SK-N-SH (cell line): ENCODE measurements around the gene QKI. TPM values are rescaled to one million over a fixed set of nuclear protein-coding genes. Genes with fewer than 3 reads are reported as not detected.
"Not testable (repeated sequence)": the region's sequence is repeated elsewhere in the genome, so short reads cannot be mapped to it uniquely, and the experiment has no call there.

Source experiments
- CTCF ChIA-PET: fragments of 300-600, 350-600 bp; formaldehyde crosslinking; extraction: SDS; loops from one replicate; lab custom pipeline; 2021; lab: Yijun Ruan, JAX
- POLR2A ChIA-PET: fragments of 350-600 bp; sonication (Branson Sonifier 250); formaldehyde crosslinking; extraction: SDS; loops from one replicate; lab custom pipeline; 2020; ENCODE audit warnings: antibody characterized with exemption, inconsistent platforms; lab: Yijun Ruan, JAX
- DNase-seq: peaks from one replicate; pipeline ENCODE4 v3.0.0; 2012
- H2AFZ ChIP-seq: fragments of 200-600 bp; sonication (generic); 2 replicates; pipeline ENCODE4 v1.8.1; 2016; ENCODE audit warnings: antibody characterized with exemption, mild to moderate bottlenecking, low read depth
- H3F3A ChIP-seq: fragments of 200-600 bp; sonication (generic); replicated peaks from 2 replicates; pipeline ENCODE3; 2016; ENCODE audit warnings: antibody characterized with exemption, mild to moderate bottlenecking; ENCODE audit not compliant: insufficient read depth
- H3K27ac ChIP-seq, 2 experiments: fragments of 200-500 bp in 1 of 2; fragments of 200-600 bp in 1 of 2; sonication (Bioruptor generic) in 1 of 2; sonication (generic), shearing (Covaris generic) in 1 of 2; 2 replicates each; pipeline versions ENCODE4 v1.5.1 to v1.6.1; 2014 to 2016; ENCODE audit warnings: low read depth in 2 of 2, inconsistent platforms in 1 of 2, low read length in 1 of 2, mild to moderate bottlenecking in 1 of 2, mixed read lengths in 1 of 2
- H3K27me3 ChIP-seq: fragments of 200-600 bp; sonication (generic), shearing (Covaris generic); 2 replicates; pipeline ENCODE4 v1.6.1; 2016; ENCODE audit warnings: mixed run types; ENCODE audit not compliant: insufficient read depth
- H3K36me3 ChIP-seq, 2 experiments: fragments of 200-500 bp in 1 of 2; fragments of 200-600 bp in 1 of 2; sonication (Bioruptor generic) in 1 of 2; sonication (generic) in 1 of 2; replicated peaks in 1 of 2; 2 replicates each; pipeline versions ENCODE3 to v1.5.1; 2014 to 2016; ENCODE audit warnings: low read length in 1 of 2, mild to moderate bottlenecking in 1 of 2; ENCODE audit not compliant: insufficient read depth in 2 of 2, control insufficient read depth in 1 of 2
- H3K4me1 ChIP-seq, 2 experiments: fragments of 200-500 bp in 1 of 2; fragments of 200-600 bp in 1 of 2; sonication (Bioruptor generic) in 1 of 2; sonication (generic), shearing (Covaris generic) in 1 of 2; 2 replicates each; pipeline versions ENCODE4 v1.5.1 to v1.6.1; 2014 to 2016; ENCODE audit warnings: low read depth in 1 of 2, low read length in 1 of 2, mixed run types in 1 of 2; ENCODE audit not compliant: insufficient read depth in 2 of 2, control insufficient read depth in 1 of 2
- H3K4me2 ChIP-seq: fragments of 200-600 bp; sonication (generic), shearing (Covaris generic); 2 replicates; pipeline ENCODE4 v1.6.1; 2017; ENCODE audit warnings: mixed run types
- H3K4me3 ChIP-seq, 2 experiments: fragments of 200-500 bp in 1 of 2; fragments of 200-600 bp in 1 of 2; sonication (Bioruptor generic) in 1 of 2; sonication (generic), shearing (Covaris generic) in 1 of 2; 2 replicates each; pipeline versions ENCODE4 v1.5.1 to v1.8.1; 2014 to 2016; ENCODE audit warnings: low read depth in 2 of 2, inconsistent platforms in 1 of 2, low read length in 1 of 2, mild to moderate bottlenecking in 1 of 2, mixed read lengths in 1 of 2, moderate library complexity in 1 of 2
- H3K79me2 ChIP-seq: fragments of 200-600 bp; sonication (generic); 2 replicates; pipeline ENCODE4 v1.8.1; 2017; ENCODE audit warnings: mild to moderate bottlenecking; ENCODE audit not compliant: insufficient read depth
- H3K9ac ChIP-seq: fragments of 200-600 bp; sonication (generic); 2 replicates; pipeline ENCODE4 v1.6.1; 2017; ENCODE audit warnings: mixed run types
- H3K9me2 ChIP-seq: fragments of 200-600 bp; sonication (generic); 2 replicates; pipeline ENCODE4 v1.6.1; 2017; ENCODE audit warnings: mixed run types
- H3K9me3 ChIP-seq: fragments of 200-600 bp; sonication (generic); 2 replicates; pipeline ENCODE4 v1.6.1; 2017; ENCODE audit warnings: mixed run types, mild to moderate bottlenecking, moderate library complexity
- H4K20me1 ChIP-seq: fragments of 200-600 bp; sonication (generic); 2 replicates; pipeline ENCODE4 v1.6.1; 2017; ENCODE audit warnings: mild to moderate bottlenecking, mixed run types; ENCODE audit not compliant: insufficient read depth
- ELF1 ChIP-seq: IDR thresholded peaks from 2 replicates; pipeline ENCODE4 v1.4.0; 2012
- EP300 ChIP-seq, 2 experiments: IDR thresholded peaks; 2 replicates each; pipeline versions ENCODE4 v1.4.0 to v1.6.1; 2012; ENCODE audit warnings: borderline replicate concordance in 1 of 2, low read depth in 1 of 2, low read length in 1 of 2
- EZH2phosphoT487 ChIP-seq: fragments of 200-600 bp; sonication (generic); IDR thresholded peaks from 2 replicates; pipeline ENCODE4 v1.6.1; 2017; ENCODE audit warnings: low read depth, mixed run types, mild to moderate bottlenecking, antibody characterized with exemption, moderate library complexity, borderline replicate concordance
- FOSL2 ChIP-seq: IDR thresholded peaks from 2 replicates; pipeline ENCODE4 v1.4.0; 2012; ENCODE audit warnings: low read depth, mild to moderate bottlenecking, moderate library complexity, borderline replicate concordance
- FOXJ3 ChIP-seq: sonication (generic); formaldehyde crosslinking; IDR thresholded peaks from 2 replicates; pipeline ENCODE4 v1.5.1; 2020; ENCODE audit warnings: mild to moderate bottlenecking, missing genetic modification reagents
- IRF3 ChIP-seq: fragments of 150-350 bp; IDR thresholded peaks from 2 replicates; pipeline ENCODE4 v1.6.1; 2016; ENCODE audit warnings: mild to moderate bottlenecking, low read depth, low read length
- JUND ChIP-seq: IDR thresholded peaks from 2 replicates; pipeline ENCODE4 v1.4.0; 2012
- RAD21 ChIP-seq: IDR thresholded peaks from 2 replicates; pipeline ENCODE4 v1.6.1; 2012; ENCODE audit warnings: mild to moderate bottlenecking, low read length
- RFX5 ChIP-seq: IDR thresholded peaks from 2 replicates; pipeline ENCODE4 v1.6.1; 2012; ENCODE audit warnings: mild to moderate bottlenecking, improper control_type of control experiment, low read length
- RXRA ChIP-seq: IDR thresholded peaks from 2 replicates; pipeline ENCODE4 v1.4.0; 2012; ENCODE audit warnings: low read depth, mild to moderate bottlenecking, borderline replicate concordance
- SIN3A ChIP-seq: IDR thresholded peaks from 2 replicates; pipeline ENCODE4 v1.6.1; 2012; ENCODE audit warnings: low read depth, mild to moderate bottlenecking, low read length, moderate library complexity, borderline replicate concordance
- SMC3 ChIP-seq: IDR thresholded peaks from 2 replicates; pipeline ENCODE4 v1.6.1; 2012; ENCODE audit warnings: low read depth, low read length, improper control_type of control experiment
- TCF12 ChIP-seq: IDR thresholded peaks from 2 replicates; pipeline ENCODE4 v1.4.0; 2012
- TEAD4 ChIP-seq: IDR thresholded peaks from 2 replicates; pipeline ENCODE4 v1.4.0; 2012; ENCODE audit warnings: mild to moderate bottlenecking, borderline replicate concordance; ENCODE audit not compliant: insufficient read depth
- YY1 ChIP-seq: IDR thresholded peaks from 2 replicates; pipeline ENCODE4 v1.4.0; 2012; ENCODE audit warnings: low read depth, mild to moderate bottlenecking
- WGBS: methylation state at CpG from one replicate; pipeline ENCODE4 v1.1.6; 2017; ENCODE audit warnings: low lambda C conversion rate; 5-methylcytosine and 5-hydroxymethylcytosine counted together
- polyA plus RNA-seq, 3 experiments: library from polyadenylated mRNA; depleted of rRNA; stranded (reverse); fragments of >200 nt; gene quantifications; 2 replicates each; pipeline ENCODE4 v1.2.3, GENCODE V29; 2012
- TF ChIP-seq, protein P1 (sequence below): IDR thresholded peaks from 2 replicates; pipeline ENCODE4 v1.4.0; 2012; ENCODE audit warnings: low read depth, borderline replicate concordance
- TF ChIP-seq, protein P2 (sequence below): fragments of 200-600 bp; sonication (generic); IDR thresholded peaks from 2 replicates; pipeline ENCODE4 v1.6.1; 2017; ENCODE audit warnings: antibody characterized with exemption, mild to moderate bottlenecking, moderate library complexity

Gene QKI
- polyA plus RNA-seq, 1 of the 3 experiments (the other 2 are of a cell fraction): 51.1 TPM

DNA sequence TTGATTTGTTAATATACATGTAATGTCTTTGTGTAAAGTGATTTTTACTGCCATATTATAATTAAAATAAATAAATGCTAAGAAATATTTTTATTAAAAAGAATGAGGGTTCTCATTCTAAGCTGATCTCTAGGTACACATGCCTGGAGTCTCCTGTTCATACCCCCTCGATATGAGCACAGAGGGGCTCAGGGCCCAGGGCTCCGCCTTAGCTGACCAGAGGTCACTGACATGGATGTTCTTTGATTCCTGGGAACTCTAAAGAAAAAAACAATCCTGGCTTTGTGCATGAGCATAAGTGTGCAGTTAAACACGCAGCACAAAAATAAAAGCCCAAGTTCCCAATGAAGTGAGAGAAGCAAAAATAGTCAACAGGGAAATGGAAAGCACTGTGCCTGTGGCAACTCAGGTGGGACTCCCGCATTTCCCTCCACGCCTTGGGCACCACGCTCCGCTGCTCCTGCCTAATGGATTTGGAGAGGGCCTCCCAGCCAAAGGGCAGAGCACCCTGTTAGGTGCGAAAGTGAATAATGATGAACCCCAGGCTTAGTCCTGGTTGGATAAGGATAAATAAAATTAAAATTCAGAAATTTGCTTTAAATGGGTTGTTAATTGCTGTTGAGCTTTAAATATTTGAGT is 33.3 kb upstream of the QKI start:
- WGBS: 81% methylated on average over 8 of the region's 8 CpGs
- no peak for DNase-seq
- H3K4me2 ChIP-seq: no peak overlapping the region
- H3K4me3 ChIP-seq: no peak overlapping the region
- no peak overlapping the region for H3K9ac ChIP-seq
- H4K20me1 ChIP-seq: no peaks in the 10 kb centered on the region
- no peaks in the 10 kb centered on the region for H3K9me3 ChIP-seq
- TF ChIP-seq TEAD4 (no peak), YY1 (no peak), RXRA (no peak), ELF1 (no peak), FOSL2 (no peak), EZH2phosphoT487 (no peak), RAD21 (no peak), RFX5 (no peak), FOXJ3 (CRISPR knock-in tag) (no peak), TCF12 (no peak), SMC3 (no peak), SIN3A (no peak), IRF3 (no peak), EP300 (IDR thresholded peaks at IDR 0.05; ENCODE audit: borderline replicate concordance in 1 of 2, low read depth in 1 of 2, low read length in 1 of 2) (no peak), JUND (no peak)
- TF ChIP-seq, protein P1, sequence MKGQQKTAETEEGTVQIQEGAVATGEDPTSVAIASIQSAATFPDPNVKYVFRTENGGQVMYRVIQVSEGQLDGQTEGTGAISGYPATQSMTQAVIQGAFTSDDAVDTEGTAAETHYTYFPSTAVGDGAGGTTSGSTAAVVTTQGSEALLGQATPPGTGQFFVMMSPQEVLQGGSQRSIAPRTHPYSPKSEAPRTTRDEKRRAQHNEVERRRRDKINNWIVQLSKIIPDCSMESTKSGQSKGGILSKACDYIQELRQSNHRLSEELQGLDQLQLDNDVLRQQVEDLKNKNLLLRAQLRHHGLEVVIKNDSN: no peak
- TF ChIP-seq, protein P2, sequence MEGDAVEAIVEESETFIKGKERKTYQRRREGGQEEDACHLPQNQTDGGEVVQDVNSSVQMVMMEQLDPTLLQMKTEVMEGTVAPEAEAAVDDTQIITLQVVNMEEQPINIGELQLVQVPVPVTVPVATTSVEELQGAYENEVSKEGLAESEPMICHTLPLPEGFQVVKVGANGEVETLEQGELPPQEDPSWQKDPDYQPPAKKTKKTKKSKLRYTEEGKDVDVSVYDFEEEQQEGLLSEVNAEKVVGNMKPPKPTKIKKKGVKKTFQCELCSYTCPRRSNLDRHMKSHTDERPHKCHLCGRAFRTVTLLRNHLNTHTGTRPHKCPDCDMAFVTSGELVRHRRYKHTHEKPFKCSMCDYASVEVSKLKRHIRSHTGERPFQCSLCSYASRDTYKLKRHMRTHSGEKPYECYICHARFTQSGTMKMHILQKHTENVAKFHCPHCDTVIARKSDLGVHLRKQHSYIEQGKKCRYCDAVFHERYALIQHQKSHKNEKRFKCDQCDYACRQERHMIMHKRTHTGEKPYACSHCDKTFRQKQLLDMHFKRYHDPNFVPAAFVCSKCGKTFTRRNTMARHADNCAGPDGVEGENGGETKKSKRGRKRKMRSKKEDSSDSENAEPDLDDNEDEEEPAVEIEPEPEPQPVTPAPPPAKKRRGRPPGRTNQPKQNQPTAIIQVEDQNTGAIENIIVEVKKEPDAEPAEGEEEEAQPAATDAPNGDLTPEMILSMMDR: no peak
- H3K27me3 ChIP-seq: no peaks in the 10 kb centered on the region
- CTCF ChIA-PET: no interaction called here
- H2AFZ ChIP-seq: no peak overlapping the region
- H3K79me2 ChIP-seq: no peaks in the 10 kb centered on the region
- no peaks in the 10 kb centered on the region for H3K36me3 ChIP-seq
- H3K27ac ChIP-seq: no peak overlapping the region
- POLR2A ChIA-PET: no interaction called here
- no peaks in the 10 kb centered on the region for H3K9me2 ChIP-seq
- no peaks in the 10 kb centered on the region; a peak in 1 of 4 replicates for H3K4me1 ChIP-seq
- H3F3A ChIP-seq: no peaks in the 10 kb centered on the region

- H3K4me3 ChIP-seq, H4K20me1 ChIP-seq, H3K4me1 ChIP-seq, H3F3A ChIP-seq, H3K9me3 ChIP-seq, H3K27me3 ChIP-seq, H3K27ac ChIP-seq, H3K79me2 ChIP-seq, DNase-seq, H2AFZ ChIP-seq, H3K9ac ChIP-seq, H3K9me2 ChIP-seq, CTCF ChIA-PET, H3K4me2 ChIP-seq, POLR2A ChIA-PET, H3K36me3 ChIP-seq: not testable (repeated sequence)
- 69% methylated on average over 3 of the region's 3 CpGs for WGBS
Observed at GRCh38 chr6:163383396-163383795, 31.1 kb upstream of the QKI start.
